Fibroblast of peridontal ligament (primary cell): ENCODE results near the gene SLF2.

Experiments used
- DNase-seq: peaks from one replicate; pipeline ENCODE4 v3.0.0-alpha.2; 2010; ENCODE audit errors: extremely low read depth

The SLF2 gene

GRCh38 chr10:100912605-100913469 is at the start of gene SLF2:
TSS of gene SLF2 (plus strand) at chr10:100912963. CDS start at chr10:100913111, 148 bp downstream.
- peak; percentile 98 for DNase-seq

GRCh38 chr10:100863433-100863832 is 49.3 kb upstream of the SLF2 start:
- DNase-seq = no peak

DNA sequence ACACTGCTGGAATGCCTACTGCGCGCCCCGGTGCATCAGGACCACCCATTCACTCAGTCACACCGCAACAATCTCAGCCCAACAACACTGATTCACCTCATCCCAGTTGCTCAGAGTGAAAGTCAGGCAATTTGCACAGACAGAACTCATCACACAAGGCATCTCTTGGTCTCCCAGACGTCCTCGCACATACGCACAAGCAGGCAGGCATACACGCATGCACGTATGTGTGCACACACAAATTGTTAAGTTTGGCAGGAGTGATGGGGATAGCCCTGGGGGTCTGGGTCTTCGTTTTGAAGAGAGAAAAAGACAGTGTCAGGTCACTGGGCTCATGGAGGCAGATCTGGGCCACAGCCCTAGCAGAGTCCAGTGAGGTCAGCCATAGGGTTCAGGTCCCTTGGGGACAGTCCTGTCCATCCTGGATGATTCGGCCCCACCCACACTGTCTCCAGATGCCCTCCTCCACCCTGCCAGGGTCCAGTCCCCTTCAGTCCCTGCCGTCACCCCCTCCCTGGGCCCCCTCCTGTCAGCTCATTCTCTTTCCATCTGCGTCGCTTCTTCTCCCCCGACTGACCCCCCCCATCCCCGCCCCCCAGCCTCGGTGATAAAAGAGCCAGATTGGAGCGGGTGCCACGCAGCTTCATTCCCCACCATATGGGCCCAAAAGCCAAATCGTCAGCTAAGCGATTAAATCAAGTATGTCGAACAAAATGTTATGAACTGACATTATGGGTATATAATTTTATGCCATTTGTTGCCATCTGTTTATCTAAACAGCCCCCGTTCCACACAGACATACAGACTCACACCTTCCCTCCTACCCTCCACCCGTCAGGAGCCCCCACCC is 48.5 kb upstream of the SLF2 start:
- no peak for DNase-seq

DNA sequence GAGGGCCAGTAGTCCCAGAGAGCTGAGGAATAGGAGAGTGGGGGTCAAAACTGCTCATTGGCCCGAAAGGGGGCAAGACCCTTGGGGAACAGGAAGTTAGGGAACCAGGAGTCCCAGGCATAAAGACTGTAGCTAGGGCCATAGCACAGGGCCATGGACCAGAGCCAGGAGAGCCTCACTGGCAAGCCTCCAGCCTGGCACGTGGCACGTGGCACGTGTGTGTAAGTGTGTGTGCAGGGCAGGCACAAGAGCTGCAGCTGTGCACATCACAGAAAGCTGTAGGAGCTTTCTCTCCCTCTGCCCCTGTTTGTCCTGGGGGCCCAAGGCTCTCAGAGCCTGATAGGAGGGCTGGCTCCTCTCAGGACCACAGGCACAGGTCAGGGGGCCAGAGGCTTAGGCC is 47.8 kb upstream of the SLF2 start:
- no peak for DNase-seq

DNA sequence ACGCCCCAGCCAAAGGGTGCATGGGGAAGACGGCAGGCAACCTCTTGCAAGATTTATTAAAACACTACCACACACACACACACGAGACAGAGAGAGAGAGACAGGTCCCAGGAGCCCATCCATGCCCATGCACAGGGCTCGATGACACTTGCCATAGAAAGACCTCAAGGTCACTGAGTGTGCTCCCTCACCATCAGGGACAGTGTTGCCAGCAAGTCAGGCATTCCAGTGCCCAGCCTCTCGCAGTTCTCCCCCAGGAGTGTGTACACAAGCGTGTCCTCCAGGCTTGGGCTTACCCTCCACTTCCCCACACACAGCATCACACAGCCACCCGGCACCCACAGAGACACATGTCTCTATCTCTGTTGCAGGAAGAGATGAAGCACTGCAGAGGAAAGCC is 46.8 kb upstream of the SLF2 start:
- no peak for DNase-seq

- DNase-seq = no peak
Measured at GRCh38 chr10:100866575-100867098, 46.1 kb upstream of the SLF2 start.

- DNase-seq = no peak
Measured at GRCh38 chr10:100867261-100867963, 45.4 kb upstream of the SLF2 start.

- no peak for DNase-seq
Measured at GRCh38 chr10:100868382-100868781, 44.4 kb upstream of the SLF2 start.

DNA sequence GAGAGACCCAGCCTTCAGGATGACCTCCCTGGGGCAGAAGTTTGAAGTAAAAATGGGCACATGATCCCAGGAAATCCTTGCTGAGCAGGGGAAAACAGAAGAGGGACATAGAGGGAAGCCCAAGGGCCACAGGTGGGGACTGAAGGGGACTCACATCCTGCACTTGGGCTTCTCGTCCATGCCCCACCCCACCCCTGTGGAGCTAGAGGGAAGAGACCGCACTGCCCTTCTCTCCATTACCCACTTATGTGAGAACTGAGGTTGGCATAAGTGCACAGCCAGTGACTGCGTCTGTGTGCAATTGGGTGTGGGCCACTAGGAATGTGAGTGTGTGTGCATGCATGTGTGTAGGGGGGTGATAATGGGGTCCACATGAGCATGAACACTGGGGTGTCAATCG is 43.4 kb upstream of the SLF2 start:
- DNase-seq = no peak

DNA sequence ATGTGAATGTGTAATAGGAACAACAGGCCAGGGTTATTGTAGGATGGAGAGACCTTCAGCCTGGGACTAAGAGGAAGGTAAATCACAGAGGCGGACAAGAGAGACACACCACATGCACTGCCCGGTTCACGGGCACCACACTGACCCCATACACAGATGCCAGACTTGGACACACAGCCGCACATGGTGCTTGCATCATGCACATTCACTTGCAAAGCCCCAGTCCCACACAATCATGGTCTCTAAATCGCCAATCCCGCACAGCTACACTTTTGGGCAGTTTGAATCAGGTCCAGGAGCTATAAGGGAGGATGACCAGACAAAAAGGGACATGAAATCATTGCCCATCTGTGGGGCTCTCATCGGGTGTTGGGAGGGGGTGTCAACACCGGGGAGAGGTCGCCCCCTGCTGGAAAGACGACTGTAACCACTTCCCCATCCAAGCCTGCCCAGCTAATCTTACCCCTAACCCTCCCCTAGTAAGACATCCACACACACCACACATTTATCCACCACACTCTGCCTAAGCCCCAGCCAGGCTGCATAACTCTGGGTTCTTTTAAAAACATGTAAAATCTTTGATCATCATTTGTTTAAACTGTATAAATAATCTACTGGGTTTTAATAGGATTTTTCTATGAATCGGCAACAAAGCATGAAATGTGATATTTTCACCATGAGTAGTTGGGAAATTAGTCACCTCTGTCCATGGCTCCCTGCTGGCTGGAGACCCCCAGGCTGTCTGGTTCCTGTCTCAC is 40.5 kb upstream of the SLF2 start:
- peak; percentile 10 for DNase-seq

DNA sequence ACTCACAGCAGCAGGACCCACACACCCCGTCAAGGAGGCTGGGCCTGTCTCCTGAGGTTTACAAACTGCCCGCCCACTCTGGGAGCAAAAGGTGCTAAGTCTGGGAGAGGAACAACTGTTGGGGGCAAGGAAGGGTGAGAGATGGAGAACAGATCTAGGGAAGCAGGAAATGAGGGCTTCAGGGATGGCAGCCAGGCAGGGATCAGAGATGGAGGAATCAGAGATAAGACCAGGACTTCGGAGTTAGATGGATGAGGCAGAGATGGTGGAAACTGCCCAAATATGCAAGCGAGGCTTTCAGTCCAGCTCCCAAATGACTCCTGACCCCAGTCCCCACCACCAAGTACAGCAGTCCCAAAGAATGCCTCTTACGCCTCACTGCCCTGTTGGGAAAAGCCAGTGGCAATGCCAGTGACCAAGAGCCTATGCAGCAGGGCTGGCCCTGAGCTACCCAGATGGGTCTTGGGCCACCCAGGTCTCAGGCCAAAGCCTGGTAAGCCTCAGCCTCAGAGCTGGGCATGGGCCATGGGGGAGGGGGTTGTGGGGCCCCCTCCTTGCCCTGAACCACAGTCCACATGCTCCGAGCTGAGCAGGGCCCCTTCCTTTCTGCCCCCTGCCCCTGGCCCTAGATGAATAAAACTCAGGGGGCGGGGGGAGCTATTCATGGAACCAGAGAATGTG is 39.5 kb upstream of the SLF2 start:
- no peak for DNase-seq

DNA sequence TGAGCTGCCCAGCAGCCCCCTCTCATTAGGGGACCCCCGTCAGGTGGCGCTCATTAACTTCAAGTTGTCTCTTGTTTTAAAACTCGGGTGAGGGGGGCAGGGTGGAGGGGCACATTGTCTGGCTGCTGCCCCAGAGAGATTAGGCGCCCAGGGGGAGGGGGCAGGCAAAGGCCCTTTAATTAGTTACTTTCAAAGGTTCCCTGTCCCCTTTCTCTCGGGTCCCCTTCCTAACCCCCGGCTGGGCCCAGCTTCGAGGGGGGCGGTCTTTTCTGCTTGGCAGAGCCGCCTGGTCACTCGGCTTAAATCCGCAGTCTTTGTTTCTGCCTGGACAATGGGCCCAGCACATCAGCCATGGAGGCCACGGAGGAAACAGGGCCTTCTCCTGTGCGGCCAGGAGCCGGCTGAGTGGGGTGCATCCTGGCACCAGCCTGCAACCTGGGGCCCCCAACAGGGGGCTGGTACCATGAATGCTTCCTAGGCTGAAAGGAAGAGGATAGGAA is 38.9 kb upstream of the SLF2 start:
- no peak for DNase-seq

DNA sequence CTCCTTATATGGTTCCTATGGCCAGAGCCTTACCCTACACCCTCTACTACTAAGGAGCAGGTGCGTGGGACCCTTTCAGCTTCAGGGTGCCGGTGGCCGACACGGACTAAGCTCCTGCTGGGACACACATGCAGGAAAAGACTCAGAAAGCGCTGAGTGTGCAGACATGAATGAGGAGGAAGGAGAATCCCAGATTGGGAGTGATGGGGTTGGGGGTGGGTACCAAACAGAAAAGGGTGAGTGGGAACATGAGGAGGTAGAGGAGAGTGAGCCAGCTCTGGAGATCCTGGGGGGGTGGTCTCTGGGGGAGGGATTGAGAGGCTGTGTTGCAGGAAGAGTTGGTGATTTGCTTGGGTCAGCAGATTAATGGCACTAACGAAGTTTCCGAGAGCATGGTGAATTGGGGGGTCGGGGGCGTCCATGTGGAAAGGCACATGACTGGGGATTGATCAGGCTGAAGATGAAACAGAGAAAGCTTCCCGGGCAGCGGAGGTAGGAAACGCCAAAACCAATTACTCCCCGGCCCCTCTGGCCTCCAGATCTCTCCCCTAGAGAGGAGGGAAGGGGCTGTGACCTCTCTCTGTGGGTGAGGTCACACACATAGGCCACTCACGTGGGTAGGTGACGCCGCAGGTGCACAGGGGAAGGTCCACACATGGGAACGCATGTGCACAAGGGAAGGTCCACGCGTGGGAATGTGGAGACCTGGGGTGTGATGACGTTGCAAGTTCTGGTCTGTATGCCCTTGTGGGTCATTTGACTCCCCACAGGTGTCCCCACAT is 37.9 kb upstream of the SLF2 start:
- DNase-seq = no peak

DNA sequence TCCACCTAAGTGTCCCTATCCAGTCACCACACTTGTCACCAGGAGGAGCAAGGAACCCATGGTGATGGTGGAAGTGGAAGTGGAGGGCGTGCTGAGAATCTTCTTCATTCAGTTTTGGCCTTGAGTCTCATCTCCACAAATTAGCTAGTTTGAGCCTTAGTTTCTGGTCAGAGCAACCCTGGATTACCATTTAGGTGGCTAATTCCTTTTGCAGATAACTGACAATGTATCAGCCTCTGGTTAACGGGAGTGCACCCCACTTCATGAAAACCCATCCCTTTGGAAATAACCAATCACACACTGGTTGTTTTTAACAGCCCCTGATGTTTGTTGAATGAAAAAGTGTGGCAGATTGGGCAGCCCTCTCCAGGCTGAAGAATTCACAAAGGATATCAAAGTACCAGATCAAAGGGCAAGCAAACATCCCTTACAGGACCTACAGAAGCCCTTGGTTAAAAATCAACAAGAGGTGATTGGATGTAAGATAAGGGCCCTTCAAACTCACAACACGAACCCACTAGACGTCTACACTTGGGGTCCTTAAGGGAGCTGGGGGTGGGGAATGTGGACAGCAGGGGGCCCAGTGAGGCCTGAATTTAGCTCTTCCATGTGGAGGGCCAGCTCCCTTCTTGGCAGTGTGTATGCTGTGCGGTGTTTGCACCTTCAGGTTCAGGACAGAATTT is 37.1 kb upstream of the SLF2 start:
- no peak for DNase-seq

- DNase-seq = no peak
Measured at GRCh38 chr10:100876585-100877460, 35.9 kb upstream of the SLF2 start.

- no peak for DNase-seq
Measured at GRCh38 chr10:100877461-100877850, 35.3 kb upstream of the SLF2 start.

DNA sequence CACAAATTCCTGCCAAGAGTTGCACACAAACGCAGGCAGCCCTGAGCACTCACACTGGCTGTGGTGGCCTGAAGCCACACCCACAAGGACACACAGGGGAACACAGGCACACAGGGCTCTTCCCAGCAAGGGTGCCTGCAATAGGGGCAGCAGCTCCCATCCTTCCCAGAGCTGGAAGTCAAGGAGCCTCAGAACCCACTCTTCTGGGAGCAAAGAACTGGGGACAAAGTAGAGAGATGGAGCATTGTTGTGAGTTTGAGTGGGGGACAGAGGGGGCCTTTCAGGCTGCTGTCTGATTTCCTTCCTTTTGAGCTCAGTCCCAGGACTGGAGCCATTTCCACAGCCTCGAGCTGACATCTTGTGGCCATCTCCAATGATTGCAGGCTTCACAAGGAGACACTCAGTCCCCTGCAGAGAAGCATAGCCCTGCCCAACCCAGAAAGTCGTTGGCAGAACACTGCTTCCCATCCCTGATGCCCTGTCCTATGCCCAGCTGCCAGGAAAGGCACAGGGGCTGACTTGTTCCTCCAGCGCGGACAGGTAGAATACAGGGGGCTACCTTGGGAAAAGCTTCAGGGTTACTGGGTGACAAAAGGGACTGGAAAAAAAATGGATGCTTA is 34.4 kb upstream of the SLF2 start:
- peak; percentile 78 for DNase-seq
